ENCODE results near the gene SIRPG. TPM values are rescaled to one million over a fixed set of nuclear protein-coding genes. Genes with fewer than 3 reads are reported as not detected.

The SIRPG gene
- total and polyA plus RNA-seq, 2 of the 13 experiments (the other 11 are each of a cell fraction or from before 2014, with no cell fraction given), result not detected

DNA sequence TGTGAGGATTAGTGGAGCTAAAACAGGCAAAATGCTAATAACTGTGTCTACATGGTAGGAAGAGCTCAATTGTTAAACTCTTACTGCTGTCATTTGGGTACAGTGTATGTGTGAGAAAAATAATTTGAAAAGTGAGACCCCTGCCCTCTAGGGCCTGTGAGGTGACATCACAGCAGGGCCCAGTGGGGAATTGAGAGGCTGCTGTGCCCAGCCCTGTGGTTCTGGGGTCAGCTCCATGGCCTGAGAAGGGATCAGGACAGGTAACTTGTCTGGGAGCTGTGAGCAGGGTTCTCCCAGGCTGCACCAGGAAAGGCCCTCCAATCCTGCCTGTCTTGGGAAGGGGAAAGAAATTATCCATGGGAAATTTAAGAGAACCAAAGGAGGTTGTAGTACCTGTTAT lies 39.1 kb downstream of the SIRPG start:
- CTCF ChIA-PET (ENCODE audit: low intra/inter-chr PET ratio, low total read pairs), result no interaction called here
- no peaks in the 10 kb centered on the region for H3K36me3 ChIP-seq (replicated peaks in 1 of 2; ENCODE audit: control insufficient read depth in 1 of 2, insufficient read depth in 2 of 2, low read length in 2 of 2)
- ATAC-seq (no peak), DNase-seq (ENCODE audit: low spot score) (peak; percentile 0), FAIRE-seq (no peak)
- POLR2A ChIA-PET, result no interaction called here
- no peak overlapping the region for H3K9ac ChIP-seq (ENCODE audit: insufficient read depth, low read depth, low read length)
- in situ Hi-C loops (cut with HindIII; ENCODE audit: extremely low pct_ligation_motif_present, low pct_unique_long_range_greater_than_20kb), result no loop called here
- intact Hi-C loops (cut with micrococcal nuclease; ENCODE audit: unreplicated experiment), result no loop called here
- no peaks in the 10 kb centered on the region for H3K79me2 ChIP-seq (ENCODE audit: insufficient read depth, low read length)
- TF ChIP-seq DR1 (CRISPR knock-in tag; IDR thresholded peaks at IDR 0.05), result no peak
- TF ChIP-seq DMAP1 (CRISPR knock-in tag; IDR thresholded peaks at IDR 0.05), result no peak
- TF ChIP-seq ATF6 (CRISPR knock-in tag; conservative IDR thresholded peaks at IDR 0.05), result no peak
- no peak for TF ChIP-seq STAT6 (CRISPR knock-in tag; IDR thresholded peaks at IDR 0.05; ENCODE audit: borderline replicate concordance)
- no peak overlapping the region for H2AFZ ChIP-seq (ENCODE audit: low read length)
- no peak overlapping the region for H3K27ac ChIP-seq (ENCODE audit: extremely low read length, insufficient read depth, low read length)
- no peak overlapping the region for H3K4me2 ChIP-seq (ENCODE audit: low read depth, low read length)
- H3K27me3 ChIP-seq (ENCODE audit: control insufficient read depth in 1 of 2, insufficient read depth in 2 of 2, low read length in 2 of 2), result no peaks in the 10 kb centered on the region; a peak in 1 of 5 replicates
- no peaks in the 10 kb centered on the region for H3K9me3 ChIP-seq (ENCODE audit: low read length)
- no peak overlapping the region for H3K4me3 ChIP-seq (replicated peaks in 1 of 3; ENCODE audit: insufficient read depth in 1 of 3, low read depth in 2 of 3, low read length in 3 of 3)
- no peaks in the 10 kb centered on the region for H3K4me1 ChIP-seq (ENCODE audit: insufficient read depth, low read length)
- BruUV-seq (replicated peaks), result no TSS peak
- H4K20me1 ChIP-seq (ENCODE audit: insufficient read depth, low read length), result no peaks in the 10 kb centered on the region
